BJ (cell line): ENCODE results near the gene MROH8. TPM values are rescaled to one million over a fixed set of nuclear protein-coding genes. Genes with fewer than 3 reads are reported as not detected.
A peak's percentile ranks its signal among the peaks of the same experiment; 100 is the strongest.

Experiments used
- CTCF ChIA-PET: fragments of 350-600 bp; formaldehyde crosslinking; extraction: SDS; loops from one replicate; lab custom pipeline; 2021; ENCODE audit warnings: antibody characterized with exemption, inconsistent platforms; lab: Yijun Ruan, JAX
- POLR2A ChIA-PET: fragments of 300-600 bp; sonication (Branson Sonifier 250); formaldehyde crosslinking; extraction: SDS; loops from one replicate; lab custom pipeline; 2021; ENCODE audit warnings: antibody characterized with exemption; lab: Charles Lee
- DNase-seq: peaks from one replicate; pipeline ENCODE4 v3.0.0-alpha.2; 2011; ENCODE audit warnings: low read depth
- H3K27me3 ChIP-seq: 2 replicates; pipeline ENCODE4 v1.6.0; 2011; ENCODE audit warnings: low read length; ENCODE audit not compliant: control insufficient read depth, insufficient read depth
- H3K36me3 ChIP-seq: 2 replicates; pipeline ENCODE4 v1.5.1; 2011; ENCODE audit warnings: low read length; ENCODE audit not compliant: control insufficient read depth, insufficient read depth
- H3K4me3 ChIP-seq: 2 replicates; pipeline ENCODE4 v1.5.1; 2011; ENCODE audit warnings: low read depth, mild to moderate bottlenecking, control low read depth, low read length
- polyA plus RNA-seq: library from polyadenylated mRNA; depleted of rRNA; stranded (reverse); fragments of >200 nt; gene quantifications from 2 replicates; pipeline ENCODE4 v1.2.3, GENCODE V29; 2011
- TF ChIP-seq, protein P1 (sequence below): IDR thresholded peaks from 2 replicates; pipeline ENCODE4 v1.5.1; 2011; ENCODE audit warnings: low read depth, mild to moderate bottlenecking, control low read depth, inconsistent platforms, low read length, moderate library complexity; ENCODE audit not compliant: insufficient read depth

Gene MROH8
- polyA plus RNA-seq, 1 experiment, result 2.4 TPM

DNA sequence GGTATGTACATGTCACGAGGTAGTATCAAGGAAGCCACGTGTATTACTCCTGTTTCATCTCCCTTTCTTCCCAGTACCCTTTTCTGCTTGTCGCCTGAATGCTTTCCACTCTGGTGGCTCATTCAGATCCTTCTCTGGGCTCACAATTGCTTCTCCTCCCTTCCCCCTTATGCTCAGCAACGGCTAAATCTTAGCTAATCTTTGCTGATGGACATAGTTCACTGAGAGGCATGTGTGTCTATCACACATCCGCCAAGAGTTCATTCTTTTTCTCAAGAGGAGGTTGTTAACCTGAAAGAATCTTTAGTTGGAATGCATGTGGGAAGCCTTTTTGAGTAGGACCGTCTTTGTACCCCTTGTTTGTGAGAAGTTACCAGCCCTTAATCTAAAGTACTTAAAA lies 25.8 kb upstream of the MROH8 start:
- DNase-seq, result no peak
- Histone ChIP-seq H3K27me3 (no peaks in the 10 kb centered on the region), H3K4me3 (no peak overlapping the region), H3K36me3 (peaks cover 15% of the 10 kb centered on the region)
- POLR2A ChIA-PET, result no interaction called here
- TF ChIP-seq, protein P1, sequence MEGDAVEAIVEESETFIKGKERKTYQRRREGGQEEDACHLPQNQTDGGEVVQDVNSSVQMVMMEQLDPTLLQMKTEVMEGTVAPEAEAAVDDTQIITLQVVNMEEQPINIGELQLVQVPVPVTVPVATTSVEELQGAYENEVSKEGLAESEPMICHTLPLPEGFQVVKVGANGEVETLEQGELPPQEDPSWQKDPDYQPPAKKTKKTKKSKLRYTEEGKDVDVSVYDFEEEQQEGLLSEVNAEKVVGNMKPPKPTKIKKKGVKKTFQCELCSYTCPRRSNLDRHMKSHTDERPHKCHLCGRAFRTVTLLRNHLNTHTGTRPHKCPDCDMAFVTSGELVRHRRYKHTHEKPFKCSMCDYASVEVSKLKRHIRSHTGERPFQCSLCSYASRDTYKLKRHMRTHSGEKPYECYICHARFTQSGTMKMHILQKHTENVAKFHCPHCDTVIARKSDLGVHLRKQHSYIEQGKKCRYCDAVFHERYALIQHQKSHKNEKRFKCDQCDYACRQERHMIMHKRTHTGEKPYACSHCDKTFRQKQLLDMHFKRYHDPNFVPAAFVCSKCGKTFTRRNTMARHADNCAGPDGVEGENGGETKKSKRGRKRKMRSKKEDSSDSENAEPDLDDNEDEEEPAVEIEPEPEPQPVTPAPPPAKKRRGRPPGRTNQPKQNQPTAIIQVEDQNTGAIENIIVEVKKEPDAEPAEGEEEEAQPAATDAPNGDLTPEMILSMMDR, result no peak
- CTCF ChIA-PET, result interaction anchor here (0.9 to 1.6 kb wide), 4 partner anchors 8 to 1204 kb away, joined by 3 to 9 read pairs (median 4); no protein-coding TSS in a partner anchor

DNA sequence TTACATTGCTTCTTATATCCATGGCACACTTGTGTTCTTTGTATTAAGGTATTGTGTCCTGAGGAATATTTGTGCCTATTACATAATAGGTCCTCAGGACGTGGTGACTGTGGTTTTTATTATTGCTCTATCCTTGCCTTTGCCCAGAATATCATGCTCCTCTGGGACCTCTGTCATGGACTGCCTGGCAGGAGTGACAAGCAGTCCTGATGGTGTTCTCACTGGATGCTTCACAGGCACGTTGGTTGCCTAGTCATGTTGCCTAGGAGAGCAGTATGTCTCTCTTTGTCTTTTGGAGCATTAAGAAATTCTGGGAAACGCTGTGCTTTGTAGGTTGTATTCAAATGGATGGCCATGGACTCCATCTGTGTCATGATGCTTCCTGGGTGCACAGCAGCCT lies 24.7 kb upstream of the MROH8 start:
- H3K27me3 ChIP-seq, result no peaks in the 10 kb centered on the region
- H3K36me3 ChIP-seq, result peaks cover 16% of the 10 kb centered on the region
- H3K4me3 ChIP-seq, result no peak overlapping the region
- DNase-seq, result no peak
- CTCF ChIA-PET, result interaction anchor here (1.3 to 1.6 kb wide), 2 partner anchors 13 to 1205 kb away, joined by 3 to 4 read pairs; no protein-coding TSS in a partner anchor
- POLR2A ChIA-PET, result no interaction called here
- TF ChIP-seq, protein P1, result no peak

DNA sequence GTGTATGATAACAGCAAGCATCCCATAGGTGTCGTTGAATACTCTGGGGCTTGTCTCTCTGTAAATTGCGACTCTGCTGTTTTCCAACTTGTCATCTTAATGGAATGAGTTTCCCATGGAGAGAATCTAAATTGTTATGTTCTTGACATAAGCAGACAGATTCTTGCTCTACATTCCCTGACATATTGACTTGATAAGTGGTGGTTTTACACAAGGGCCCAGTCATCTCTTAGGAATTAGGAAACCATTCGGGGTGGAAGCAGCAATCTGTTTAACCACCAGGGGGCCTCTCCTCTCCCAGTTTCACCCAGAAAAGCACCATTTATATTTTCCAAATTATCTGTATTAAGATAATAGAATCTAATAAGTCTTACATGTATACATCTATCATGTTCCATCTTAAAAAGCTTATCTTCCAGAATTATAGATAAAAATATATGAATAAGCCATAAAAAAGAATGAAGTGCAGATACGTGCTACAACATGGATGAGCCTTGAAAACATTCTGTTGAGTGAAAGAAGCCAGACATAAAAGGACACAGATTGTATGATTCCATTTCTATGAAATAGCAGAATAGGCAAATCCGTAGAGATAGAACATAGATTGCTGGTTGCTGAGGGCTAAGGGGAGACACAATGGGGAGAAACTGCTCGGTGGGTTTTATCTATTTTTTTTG lies 23.1 kb upstream of the MROH8 start:
- Histone ChIP-seq H3K4me3 (peak overlapping the region; percentile 26), H3K36me3 (peaks cover 17% of the 10 kb centered on the region), H3K27me3 (no peaks in the 10 kb centered on the region)
- DNase-seq, result peak; percentile 92
- POLR2A ChIA-PET, result no interaction called here
- TF ChIP-seq, protein P1, result peak; percentile 83
- CTCF ChIA-PET, result interaction anchor here (0.6 to 2.4 kb wide), 11 partner anchors 9 to 331 kb away, joined by 3 to 10 read pairs (median 4); no protein-coding TSS in a partner anchor

DNA sequence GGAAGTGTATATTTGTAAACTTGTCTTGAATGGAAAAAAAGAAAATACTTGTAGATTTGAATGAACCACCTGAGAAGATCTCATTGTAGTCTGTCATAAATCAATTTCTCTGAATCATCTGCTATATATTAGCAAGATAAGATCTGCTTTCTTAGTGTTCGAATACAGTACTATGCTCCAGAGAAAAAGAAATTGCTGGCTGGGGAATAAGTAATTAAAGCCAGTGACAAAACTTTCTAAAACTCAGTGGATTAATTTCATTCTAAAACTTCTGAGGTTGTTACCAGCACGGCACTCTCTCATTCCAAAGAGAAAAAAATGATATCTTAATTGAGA lies 22.4 kb upstream of the MROH8 start:
- Histone ChIP-seq H3K36me3 (peaks cover 14% of the 10 kb centered on the region), H3K27me3 (no peaks in the 10 kb centered on the region), H3K4me3 (peak overlapping the region; percentile 26)
- CTCF ChIA-PET, result interaction anchor here (0.9 to 2.4 kb wide), 3 partner anchors 10 to 333 kb away, joined by 3 to 10 read pairs (median 7); no protein-coding TSS in a partner anchor
- POLR2A ChIA-PET, result no interaction called here
- TF ChIP-seq, protein P1, result no peak
- no peak for DNase-seq

DNA sequence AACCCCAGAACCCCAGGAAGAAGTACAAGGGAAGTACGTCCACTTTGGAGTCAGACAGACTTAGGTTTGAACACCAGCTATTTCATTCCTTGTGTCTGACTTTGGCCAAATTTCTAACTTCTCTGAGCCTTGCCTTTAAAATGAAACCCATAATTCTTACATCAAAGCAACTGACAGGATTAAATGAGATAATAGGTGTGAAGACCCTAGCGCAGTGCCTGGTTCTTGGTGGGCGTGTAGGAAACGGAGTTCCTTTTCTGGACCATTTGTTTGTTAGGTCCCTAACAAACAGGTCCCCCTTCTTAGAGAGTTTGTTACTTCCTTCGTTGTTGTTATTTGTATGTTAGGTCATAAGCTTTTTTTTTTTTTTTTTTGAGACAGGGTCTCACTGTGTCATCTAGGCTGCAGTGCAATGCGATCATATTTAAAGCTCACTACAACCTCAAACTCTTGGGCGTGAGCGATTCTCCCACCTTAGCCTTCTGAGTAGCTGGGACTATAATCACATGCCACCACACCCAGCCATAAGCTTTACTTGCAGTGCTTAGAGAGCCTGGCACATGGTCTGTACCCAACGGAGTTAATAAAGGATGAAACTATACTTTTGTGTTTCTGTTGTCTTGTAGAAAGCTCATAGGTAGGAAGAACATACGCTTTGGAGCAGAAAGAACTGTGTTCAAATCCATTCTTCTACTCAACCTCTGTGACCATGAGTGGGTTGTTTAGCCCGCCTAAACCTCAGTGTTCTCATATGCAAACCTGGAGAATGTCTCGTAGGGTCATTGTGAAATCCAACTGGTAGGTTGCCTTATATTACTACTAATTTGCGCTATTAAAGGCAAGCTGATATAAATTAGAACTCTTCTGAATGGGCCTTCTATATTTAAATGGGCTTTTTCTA lies 21.8 kb upstream of the MROH8 start:
- H3K27me3 ChIP-seq, result no peaks in the 10 kb centered on the region
- H3K36me3 ChIP-seq, result peaks cover 14% of the 10 kb centered on the region
- ChIA-PET POLR2A (no interaction called here), CTCF (interaction anchor here (0.9 to 2.4 kb wide), 4 partner anchors 9 to 334 kb away, joined by 3 to 10 read pairs (median 5); no protein-coding TSS in a partner anchor)
- TF ChIP-seq, protein P1, result no peak
- DNase-seq, result no peak
- H3K4me3 ChIP-seq, result no peak overlapping the region
